ENCODE data around the gene LDB3. TPM values are rescaled to one million over a fixed set of nuclear protein-coding genes. Genes with fewer than 3 reads are reported as not detected.

Gene LDB3, protein sequence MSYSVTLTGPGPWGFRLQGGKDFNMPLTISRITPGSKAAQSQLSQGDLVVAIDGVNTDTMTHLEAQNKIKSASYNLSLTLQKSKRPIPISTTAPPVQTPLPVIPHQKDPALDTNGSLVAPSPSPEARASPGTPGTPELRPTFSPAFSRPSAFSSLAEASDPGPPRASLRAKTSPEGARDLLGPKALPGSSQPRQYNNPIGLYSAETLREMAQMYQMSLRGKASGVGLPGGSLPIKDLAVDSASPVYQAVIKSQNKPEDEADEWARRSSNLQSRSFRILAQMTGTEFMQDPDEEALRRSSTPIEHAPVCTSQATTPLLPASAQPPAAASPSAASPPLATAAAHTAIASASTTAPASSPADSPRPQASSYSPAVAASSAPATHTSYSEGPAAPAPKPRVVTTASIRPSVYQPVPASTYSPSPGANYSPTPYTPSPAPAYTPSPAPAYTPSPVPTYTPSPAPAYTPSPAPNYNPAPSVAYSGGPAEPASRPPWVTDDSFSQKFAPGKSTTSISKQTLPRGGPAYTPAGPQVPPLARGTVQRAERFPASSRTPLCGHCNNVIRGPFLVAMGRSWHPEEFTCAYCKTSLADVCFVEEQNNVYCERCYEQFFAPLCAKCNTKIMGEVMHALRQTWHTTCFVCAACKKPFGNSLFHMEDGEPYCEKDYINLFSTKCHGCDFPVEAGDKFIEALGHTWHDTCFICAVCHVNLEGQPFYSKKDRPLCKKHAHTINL
- polyA plus RNA-seq (0.01 TPM in 2 of 3 replicates, not detected in the other), polyA minus RNA-seq (not detected in 3 replicates)
- polyA plus RNA-seq (2011; ENCODE audit: low read depth) = 0.07 TPM
- polyA plus RNA-seq (2011; cell fraction: cytosol; rRNA removed) = 0.01 TPM in 1 of 2 replicates, not detected in the other
- polyA plus RNA-seq (2011; cell fraction: nucleus; rRNA removed) = not detected in 2 replicates
- polyA plus RNA-seq (2012; ENCODE audit: low replicate concordance) = 0.03 and 0.04 TPM in 2 replicates
- not detected for polyA minus RNA-seq (2011; cell fraction: cytosol; rRNA and poly(A)+ RNA removed)
- not detected in 2 replicates for polyA minus RNA-seq (2011; cell fraction: nucleus; rRNA and poly(A)+ RNA removed)

DNA sequence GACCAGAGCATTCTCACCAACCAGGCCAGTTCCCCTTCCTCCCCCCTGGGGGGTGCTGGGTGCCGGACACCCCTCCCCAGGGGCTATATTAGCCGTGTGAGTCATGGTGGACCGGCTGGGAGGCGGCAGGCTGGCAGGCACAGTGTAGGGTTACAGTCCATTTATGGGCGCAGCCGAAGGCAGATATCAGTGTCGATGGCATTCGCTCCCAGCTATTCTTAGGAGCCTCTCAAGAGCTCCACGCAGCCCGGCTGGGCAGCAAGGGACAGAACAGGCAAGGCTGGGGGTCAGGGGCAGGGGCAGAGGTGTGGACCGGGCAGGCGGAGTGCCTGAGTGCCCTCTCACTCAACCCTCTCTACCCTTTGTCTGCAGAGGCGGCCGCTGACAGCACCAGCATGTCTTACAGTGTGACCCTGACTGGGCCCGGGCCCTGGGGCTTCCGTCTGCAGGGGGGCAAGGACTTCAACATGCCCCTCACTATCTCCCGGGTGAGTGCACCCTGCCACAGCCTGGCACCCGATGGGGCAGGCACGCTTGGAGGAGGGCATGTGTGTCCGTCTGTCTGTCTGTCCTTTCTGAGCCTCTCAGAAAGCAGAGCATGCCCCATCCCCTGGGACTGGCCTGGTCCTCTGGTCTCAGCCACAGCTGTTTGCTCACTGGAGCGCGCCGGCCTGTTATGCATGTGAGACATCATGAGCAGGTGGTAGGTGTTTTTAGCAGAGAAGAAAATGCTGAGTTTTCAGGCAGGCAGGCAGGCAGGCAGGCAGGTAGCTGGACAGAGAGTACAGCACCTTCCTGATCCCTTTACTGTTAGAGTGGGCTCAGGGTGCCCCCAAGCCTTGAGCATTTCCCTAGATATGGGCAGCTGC lies at the start of gene LDB3:
Gene LDB3 (plus strand): TSS at position 215 of the 869 bp plus-strand sequence. CDS start 181 bp downstream, at position 396.
- dilution Hi-C loops (cut with MboI; ENCODE audit: extremely low pct_ligation_motif_present, low sequenced_read_pairs) = no loop called here
- Histone ChIP-seq H3K9me3 (ENCODE audit: control insufficient read depth, low read depth, low read length) (no peaks in the 10 kb centered on the region), H3K27me3 (ENCODE audit: control insufficient read depth, extremely low read depth, insufficient read depth, low read length) (peaks cover 8% of the 10 kb centered on the region), H3K4me2 (ENCODE audit: control insufficient read depth, extremely low read depth, insufficient read depth, low read depth, low read length) (no peak within 1 kb of the TSS), H3K36me3 (ENCODE audit: control insufficient read depth in 2 of 2, extremely low read depth in 1 of 2, insufficient read depth in 2 of 2, low read length in 2 of 2) (no peaks in the 10 kb centered on the region), H3K9ac (ENCODE audit: control insufficient read depth, extremely low read depth, insufficient read depth, low read length) (no peak within 1 kb of the TSS), H2AFZ (ENCODE audit: control insufficient read depth, low read length) (no peak within 1 kb of the TSS), H3K4me3 (ENCODE audit: control insufficient read depth in 2 of 3, extremely low read depth in 1 of 3, insufficient read depth in 2 of 3, low read depth in 1 of 3, low read length in 3 of 3) (no peak within 1 kb of the TSS), H3K4me1 (ENCODE audit: control insufficient read depth, extremely low read depth, insufficient read depth, low read length) (no peaks in the 10 kb centered on the region), H3K79me2 (ENCODE audit: control insufficient read depth, insufficient read depth, low read length) (no peaks in the 10 kb centered on the region), H3K9me1 (ENCODE audit: control insufficient read depth, extremely low read depth, insufficient read depth, low read length) (no peaks in the 10 kb centered on the region), H4K20me1 (ENCODE audit: control insufficient read depth, extremely low read depth, insufficient read depth, low read length) (peaks cover 2% of the 10 kb centered on the region), H3K27ac (ENCODE audit: control insufficient read depth, insufficient read depth, low read length) (no peak within 1 kb of the TSS)
- FAIRE-seq (no peak), DNase-seq (ENCODE audit: low read depth, low spot score) (no peak)
- no peak for TF ChIP-seq EZH2 (IDR thresholded peaks at IDR 0.05; ENCODE audit: low read length)
- TF ChIP-seq, protein P1, sequence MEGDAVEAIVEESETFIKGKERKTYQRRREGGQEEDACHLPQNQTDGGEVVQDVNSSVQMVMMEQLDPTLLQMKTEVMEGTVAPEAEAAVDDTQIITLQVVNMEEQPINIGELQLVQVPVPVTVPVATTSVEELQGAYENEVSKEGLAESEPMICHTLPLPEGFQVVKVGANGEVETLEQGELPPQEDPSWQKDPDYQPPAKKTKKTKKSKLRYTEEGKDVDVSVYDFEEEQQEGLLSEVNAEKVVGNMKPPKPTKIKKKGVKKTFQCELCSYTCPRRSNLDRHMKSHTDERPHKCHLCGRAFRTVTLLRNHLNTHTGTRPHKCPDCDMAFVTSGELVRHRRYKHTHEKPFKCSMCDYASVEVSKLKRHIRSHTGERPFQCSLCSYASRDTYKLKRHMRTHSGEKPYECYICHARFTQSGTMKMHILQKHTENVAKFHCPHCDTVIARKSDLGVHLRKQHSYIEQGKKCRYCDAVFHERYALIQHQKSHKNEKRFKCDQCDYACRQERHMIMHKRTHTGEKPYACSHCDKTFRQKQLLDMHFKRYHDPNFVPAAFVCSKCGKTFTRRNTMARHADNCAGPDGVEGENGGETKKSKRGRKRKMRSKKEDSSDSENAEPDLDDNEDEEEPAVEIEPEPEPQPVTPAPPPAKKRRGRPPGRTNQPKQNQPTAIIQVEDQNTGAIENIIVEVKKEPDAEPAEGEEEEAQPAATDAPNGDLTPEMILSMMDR (optimal IDR thresholded peaks at IDR 0.05 in 1 of 3, IDR thresholded peaks at IDR 0.05 in 1 of 3, conservative IDR thresholded peaks at IDR 0.05 in 1 of 3; ENCODE audit: extremely low read depth in 1 of 3, insufficient read depth in 2 of 3, low read length in 3 of 3) = no peak

DNA sequence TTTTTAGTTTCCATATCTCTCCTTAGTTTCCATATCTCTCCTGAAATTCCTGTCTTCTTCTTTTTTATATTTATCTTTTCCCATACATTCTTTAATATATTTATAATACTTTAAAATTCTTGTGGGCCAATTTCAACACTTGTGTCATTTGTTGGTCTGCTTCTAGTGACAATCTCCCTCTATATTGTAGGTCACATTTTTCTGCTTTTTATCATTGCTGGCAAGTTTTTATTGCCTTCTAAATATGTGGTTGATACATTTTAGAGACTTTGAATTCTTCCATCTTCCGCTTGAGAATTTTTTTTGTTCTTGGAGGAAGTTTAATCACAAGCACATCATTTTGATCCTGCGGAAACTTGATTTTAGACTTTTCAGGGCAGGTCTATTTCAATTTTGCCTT lies 40.0 kb upstream of the LDB3 start:
- Histone ChIP-seq H3K4me2 (ENCODE audit: control insufficient read depth, extremely low read depth, insufficient read depth, low read depth, low read length) (no peak overlapping the region), H3K4me3 (ENCODE audit: control insufficient read depth in 2 of 3, extremely low read depth in 1 of 3, insufficient read depth in 2 of 3, low read depth in 1 of 3, low read length in 3 of 3) (no peak overlapping the region), H3K9me1 (ENCODE audit: control insufficient read depth, extremely low read depth, insufficient read depth, low read length) (no peaks in the 10 kb centered on the region), H3K79me2 (ENCODE audit: control insufficient read depth, insufficient read depth, low read length) (no peaks in the 10 kb centered on the region), H4K20me1 (ENCODE audit: control insufficient read depth, extremely low read depth, insufficient read depth, low read length) (no peaks in the 10 kb centered on the region), H3K9me3 (ENCODE audit: control insufficient read depth, low read depth, low read length) (no peaks in the 10 kb centered on the region), H2AFZ (ENCODE audit: control insufficient read depth, low read length) (no peak overlapping the region), H3K27ac (ENCODE audit: control insufficient read depth, insufficient read depth, low read length) (no peak overlapping the region), H3K36me3 (ENCODE audit: control insufficient read depth in 2 of 2, extremely low read depth in 1 of 2, insufficient read depth in 2 of 2, low read length in 2 of 2) (no peaks in the 10 kb centered on the region), H3K4me1 (ENCODE audit: control insufficient read depth, extremely low read depth, insufficient read depth, low read length) (peaks cover 10% of the 10 kb centered on the region), H3K9ac (ENCODE audit: control insufficient read depth, extremely low read depth, insufficient read depth, low read length) (no peak overlapping the region), H3K27me3 (ENCODE audit: control insufficient read depth, extremely low read depth, insufficient read depth, low read length) (no peaks in the 10 kb centered on the region)
- DNase-seq (ENCODE audit: low read depth, low spot score) = no peak
- FAIRE-seq = no peak
- dilution Hi-C loops (cut with MboI; ENCODE audit: extremely low pct_ligation_motif_present, low sequenced_read_pairs) = no loop called here
- TF ChIP-seq, protein P1 (optimal IDR thresholded peaks at IDR 0.05 in 1 of 3, IDR thresholded peaks at IDR 0.05 in 1 of 3, conservative IDR thresholded peaks at IDR 0.05 in 1 of 3; ENCODE audit: extremely low read depth in 1 of 3, insufficient read depth in 2 of 3, low read length in 3 of 3) = no peak
- TF ChIP-seq EZH2 (IDR thresholded peaks at IDR 0.05; ENCODE audit: low read length) = no peak

All from keratinocyte (primary cell).